Tibial artery (tissue), 4 donors: ENCODE data around the gene MAN1C1.

ENCODE experiments used
- DNase-seq, 2 donors: peaks; one replicate each; pipeline ENCODE4 v3.0.0-alpha.2; 2019
- H3K27ac ChIP-seq, 2 donors: fragments of 200-600 bp; sonication (generic) in 1 of 2; 1 replicate in 1 of 2; 2 replicates in 1 of 2; pipeline ENCODE4 v1.5.1; 2018 to 2019; ENCODE audit warnings: mild to moderate bottlenecking in 1 of 2
- H3K27me3 ChIP-seq, 2 donors: fragments of 200-600 bp; sonication (generic) in 1 of 2; one replicate each; pipeline versions ENCODE4 v1.5.1 to v1.6.0; 2016 to 2019
- H3K36me3 ChIP-seq, 3 donors: fragments of 200-600 bp; sonication (generic) in 2 of 3; one replicate each; pipeline ENCODE4 v1.5.1; 2016 to 2019; ENCODE audit warnings: mild to moderate bottlenecking in 2 of 3
- H3K4me1 ChIP-seq, 4 donors: fragments of 200-600 bp; sonication (generic) in 2 of 4; 1 replicate in 3 of 4; 2 replicates in 1 of 4; pipeline ENCODE4 v1.5.1; 2016 to 2019
- H3K4me3 ChIP-seq, 2 donors: fragments of 200-600 bp; sonication (generic) in 1 of 2; 1 replicate in 1 of 2; 2 replicates in 1 of 2; pipeline ENCODE4 v1.5.1; 2018 to 2019; ENCODE audit warnings: mild to moderate bottlenecking in 2 of 2
- H3K9me3 ChIP-seq, 3 donors: fragments of 200-600 bp; sonication (generic) in 1 of 3; one replicate each; pipeline ENCODE4 v1.5.1; 2016 to 2019
- intact Hi-C: fragments of 100-400 bp; cut with DNase I; formaldehyde crosslinking; loops from one replicate; pipeline ENCODE4 v1.15.0; 2023; ENCODE audit warnings: low total_unique reads
- TF ChIP-seq, protein P1 (sequence below), 2 experiments: fragments of 200-600 bp in 1 of 2; fragments of 450-650 bp in 1 of 2; IDR thresholded peaks; one replicate each; pipeline ENCODE4 v1.5.1; 2017 to 2019; ENCODE audit warnings: antibody characterized with exemption in 2 of 2, mild to moderate bottlenecking in 1 of 2, moderate library complexity in 1 of 2

MAN1C1 gene

DNA sequence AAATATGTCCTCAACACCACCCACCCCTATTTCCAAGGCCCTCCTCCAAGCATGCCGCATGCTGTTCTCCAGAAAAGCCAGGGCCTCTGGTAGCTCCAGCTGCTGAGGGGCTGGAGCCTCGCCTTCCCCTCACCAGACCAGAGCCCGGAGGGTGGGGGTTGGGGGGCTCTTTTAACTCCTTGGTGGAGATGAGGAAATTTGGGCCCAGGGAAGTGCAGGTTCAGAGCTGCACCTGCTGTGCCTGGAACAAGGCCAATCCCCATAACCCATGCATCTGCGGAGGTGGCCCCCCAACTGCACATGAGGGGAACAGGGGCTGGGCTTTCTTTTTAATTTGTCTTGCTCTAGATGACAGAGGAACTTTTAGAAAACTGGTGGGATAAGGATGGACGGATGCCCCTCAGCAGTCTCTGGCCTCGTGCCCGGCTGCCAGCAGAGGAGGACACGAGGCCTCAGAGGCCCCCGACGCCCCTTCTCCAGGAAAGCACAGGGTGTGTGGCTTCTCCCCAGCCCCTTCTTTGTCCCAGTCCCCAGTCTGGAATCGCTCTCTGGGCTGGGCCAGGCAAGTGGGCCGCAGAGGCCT is 182.9 kb downstream of the MAN1C1 start:
- no peak for DNase-seq
- Histone ChIP-seq H3K27me3 (no peaks in the 10 kb centered on the region), H3K27ac (peak overlapping the region; percentile 88 to 91), H3K36me3 (no peaks in the 10 kb centered on the region), H3K9me3 (no peaks in the 10 kb centered on the region), H3K4me1 (peaks cover 0 to 51% (median 47%) of the 10 kb centered on the region in 4 donors), H3K4me3 (peak overlapping the region; percentile 63 to 69)
- intact Hi-C loops, result loop anchor here (5.0 kb wide), 1 partner anchor 107 kb away; no protein-coding TSS in a partner anchor
- TF ChIP-seq, protein P1, sequence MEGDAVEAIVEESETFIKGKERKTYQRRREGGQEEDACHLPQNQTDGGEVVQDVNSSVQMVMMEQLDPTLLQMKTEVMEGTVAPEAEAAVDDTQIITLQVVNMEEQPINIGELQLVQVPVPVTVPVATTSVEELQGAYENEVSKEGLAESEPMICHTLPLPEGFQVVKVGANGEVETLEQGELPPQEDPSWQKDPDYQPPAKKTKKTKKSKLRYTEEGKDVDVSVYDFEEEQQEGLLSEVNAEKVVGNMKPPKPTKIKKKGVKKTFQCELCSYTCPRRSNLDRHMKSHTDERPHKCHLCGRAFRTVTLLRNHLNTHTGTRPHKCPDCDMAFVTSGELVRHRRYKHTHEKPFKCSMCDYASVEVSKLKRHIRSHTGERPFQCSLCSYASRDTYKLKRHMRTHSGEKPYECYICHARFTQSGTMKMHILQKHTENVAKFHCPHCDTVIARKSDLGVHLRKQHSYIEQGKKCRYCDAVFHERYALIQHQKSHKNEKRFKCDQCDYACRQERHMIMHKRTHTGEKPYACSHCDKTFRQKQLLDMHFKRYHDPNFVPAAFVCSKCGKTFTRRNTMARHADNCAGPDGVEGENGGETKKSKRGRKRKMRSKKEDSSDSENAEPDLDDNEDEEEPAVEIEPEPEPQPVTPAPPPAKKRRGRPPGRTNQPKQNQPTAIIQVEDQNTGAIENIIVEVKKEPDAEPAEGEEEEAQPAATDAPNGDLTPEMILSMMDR (IDR thresholded peaks at IDR 0.05), result no peak

DNA sequence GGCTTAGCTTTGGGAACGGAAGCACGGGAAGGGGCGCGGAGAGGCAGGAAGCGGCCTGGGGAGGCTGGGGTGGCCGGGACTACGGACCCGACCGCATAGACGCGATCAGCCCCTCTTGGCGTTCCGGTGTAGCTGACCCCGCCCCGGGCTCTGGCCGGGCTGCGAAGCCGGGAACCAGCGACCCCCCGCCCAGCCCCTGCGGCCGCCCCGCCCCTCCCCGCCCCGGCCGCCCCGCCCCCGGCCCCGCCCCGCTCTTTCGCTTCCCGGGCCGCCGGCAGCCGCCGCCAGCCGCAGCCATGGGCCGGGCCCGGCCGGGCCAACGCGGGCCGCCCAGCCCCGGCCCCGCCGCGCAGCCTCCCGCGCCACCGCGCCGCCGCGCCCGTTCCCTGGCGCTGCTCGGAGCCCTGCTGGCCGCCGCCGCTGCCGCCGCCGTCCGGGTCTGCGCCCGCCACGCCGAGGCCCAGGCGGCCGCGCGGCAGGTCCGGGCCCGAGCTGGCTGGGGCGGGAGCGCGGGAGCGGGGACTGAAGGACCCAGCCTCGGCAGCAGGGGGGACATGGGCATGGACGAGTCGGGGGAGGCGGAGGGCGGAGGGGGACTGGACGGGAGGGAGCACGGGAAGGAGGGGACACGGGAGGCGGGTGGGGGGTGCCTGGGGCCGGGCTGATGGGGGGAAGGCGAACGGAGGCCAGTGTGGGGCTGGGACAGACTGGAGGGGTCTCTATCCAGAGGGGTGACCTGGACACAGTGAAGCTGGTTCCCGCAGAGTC is 183.5 kb downstream of the MAN1C1 start, which contains the start of gene SELENON:
TSS of gene SELENON (plus strand) at position 259 of the 768 bp plus-strand sequence. CDS start at position 297, 38 bp downstream.
- no peaks in the 10 kb centered on the region for H3K27me3 ChIP-seq
- peak within 1 kb of the TSS; percentile 63 to 69 for H3K4me3 ChIP-seq
- peak within 1 kb of the TSS; percentile 88 to 91 for H3K27ac ChIP-seq
- TF ChIP-seq, protein P1 (IDR thresholded peaks at IDR 0.05), result peak in 1 of 2 experiments; percentile 8
- intact Hi-C loops, result loop anchor here (5.0 to 10.0 kb wide), 2 partner anchors 108 to 565 kb away; partner anchors contain the start of gene SYF2
- peak; percentile 63 to 86 for DNase-seq
- peaks cover 0 to 58% (median 48%) of the 10 kb centered on the region in 4 donors for H3K4me1 ChIP-seq
- H3K9me3 ChIP-seq, result no peaks in the 10 kb centered on the region
- peaks cover 0 to 4% (median 2%) of the 10 kb centered on the region in 3 donors for H3K36me3 ChIP-seq

DNA sequence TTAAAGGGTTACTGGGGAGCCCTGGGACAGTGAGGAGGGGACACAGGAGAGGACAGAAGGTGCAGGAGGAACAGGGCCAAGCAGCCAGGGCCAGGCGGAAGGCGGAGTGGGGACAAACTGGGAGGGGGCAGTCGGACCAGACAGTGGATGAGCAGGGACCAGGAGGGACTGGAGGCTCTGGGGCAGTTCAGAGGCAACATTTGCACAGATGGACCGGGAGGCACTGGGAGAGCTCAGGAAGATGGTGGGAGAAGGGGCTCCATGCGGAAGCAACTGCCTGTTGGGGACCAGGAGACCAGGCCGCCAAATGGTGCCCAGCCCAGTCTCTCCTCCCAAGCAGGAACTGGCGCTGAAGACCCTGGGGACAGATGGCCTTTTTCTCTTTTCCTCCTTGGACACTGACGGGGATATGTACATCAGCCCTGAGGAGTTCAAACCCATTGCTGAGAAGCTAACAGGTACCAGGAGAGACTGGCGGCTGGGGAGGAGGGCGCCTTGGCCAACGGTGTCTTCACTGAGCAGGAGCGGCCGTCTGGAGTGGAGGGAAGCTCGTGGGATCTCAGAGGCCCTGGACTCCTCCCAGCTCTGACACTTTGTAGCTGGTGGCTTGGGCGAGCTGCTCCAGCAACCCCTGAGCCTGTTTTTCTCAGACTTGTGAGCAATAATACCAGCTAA is 184.2 kb downstream of the MAN1C1 start:
- intact Hi-C loops, result loop anchor here (10.0 kb wide), 1 partner anchor 566 kb away; the partner anchor contains the start of gene SYF2
- Histone ChIP-seq H3K4me1 (peaks cover 0 to 65% (median 56%) of the 10 kb centered on the region in 4 donors), H3K4me3 (peak overlapping the region; percentile 63 to 69), H3K9me3 (no peaks in the 10 kb centered on the region), H3K36me3 (peaks cover 0 to 6% (median 6%) of the 10 kb centered on the region in 3 donors), H3K27me3 (no peaks in the 10 kb centered on the region), H3K27ac (peak overlapping the region; percentile 81 to 83)
- TF ChIP-seq, protein P1 (IDR thresholded peaks at IDR 0.05), result no peak
- no peak for DNase-seq

DNA sequence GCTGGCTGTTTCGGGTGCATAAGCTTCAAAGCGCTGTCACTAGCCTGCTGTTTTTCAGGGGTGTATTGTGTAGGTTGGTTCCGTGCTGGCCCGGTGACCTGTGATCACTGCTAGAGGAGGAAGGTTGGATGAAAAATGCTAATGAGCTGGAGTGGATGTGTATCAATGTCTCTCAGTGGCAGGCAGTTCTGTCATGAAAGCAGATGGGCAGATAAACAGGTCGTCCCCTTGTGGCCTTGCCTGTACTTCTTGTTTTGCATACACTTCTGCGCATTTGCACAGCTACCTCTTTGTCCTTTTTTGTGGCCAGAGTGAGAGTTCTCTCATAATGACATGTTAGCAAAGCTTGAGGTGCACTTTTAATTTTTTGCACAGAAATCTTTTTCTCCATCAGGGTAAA is 186.3 kb downstream of the MAN1C1 start:
- Histone ChIP-seq H3K27me3 (no peaks in the 10 kb centered on the region), H3K36me3 (peaks cover 6 to 10% (median 8%) of the 10 kb centered on the region in 3 donors), H3K9me3 (no peaks in the 10 kb centered on the region), H3K4me1 (peaks cover 0 to 79% (median 71%) of the 10 kb centered on the region in 4 donors), H3K27ac (peak overlapping the region in 1 of 2 donors; percentile 22), H3K4me3 (no peak overlapping the region)
- TF ChIP-seq, protein P1 (IDR thresholded peaks at IDR 0.05), result no peak
- no peak for DNase-seq
- intact Hi-C loops, result loop anchor here (10.0 kb wide), 1 partner anchor 568 kb away; the partner anchor contains the start of gene SYF2

- no peak overlapping the region for H3K4me3 ChIP-seq
- no peaks in the 10 kb centered on the region for H3K27me3 ChIP-seq
- TF ChIP-seq, protein P1 (IDR thresholded peaks at IDR 0.05), result no peak
- peak overlapping the region in 1 of 2 donors; percentile 83 for H3K27ac ChIP-seq
- intact Hi-C loops, result loop anchor here (10.0 kb wide), 1 partner anchor 569 kb away; the partner anchor contains the start of gene SYF2
- peaks cover 6 to 15% (median 12%) of the 10 kb centered on the region in 3 donors for H3K36me3 ChIP-seq
- DNase-seq, result no peak
- H3K4me1 ChIP-seq, result peaks cover 0 to 79% (median 71%) of the 10 kb centered on the region in 4 donors
- H3K9me3 ChIP-seq, result no peaks in the 10 kb centered on the region
Observed at GRCh38 chr1:25803368-25803767, 186.8 kb downstream of the MAN1C1 start.
